ENCODE measurements around the gene OBP2B. TPM values are rescaled to one million over a fixed set of nuclear protein-coding genes. Genes with fewer than 3 reads are reported as not detected.
A peak's percentile ranks its signal among the peaks of the same experiment; 100 is the strongest.

OBP2B gene
- total RNA-seq, 1 donor from 2014 or later: not detected

DNA sequence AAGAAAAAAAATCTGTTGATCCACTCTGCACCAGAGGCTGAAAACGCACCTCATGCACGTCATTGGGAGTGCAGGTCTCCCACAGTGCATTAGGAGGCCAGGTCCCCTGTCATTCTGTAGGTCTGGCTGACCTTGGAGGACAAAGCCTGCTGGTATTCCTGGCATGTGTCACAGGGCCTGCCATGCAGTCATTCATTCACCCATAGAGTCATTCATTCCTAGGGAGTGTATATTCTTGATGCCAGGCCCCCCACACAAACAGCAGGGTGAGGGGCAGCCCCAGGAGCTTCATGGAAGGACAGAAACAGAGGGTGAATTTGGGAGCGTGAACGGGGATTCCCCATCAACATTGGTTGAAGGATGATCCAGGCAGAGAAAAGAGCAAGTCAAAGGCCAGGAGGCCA is 47.5 kb downstream of the OBP2B start:
- H3K4me3 Mint-ChIP-seq: peak overlapping the region; percentile 82
- H3K36me3 Mint-ChIP-seq: no peaks in the 10 kb centered on the region
- TF ChIP-seq, protein P1, sequence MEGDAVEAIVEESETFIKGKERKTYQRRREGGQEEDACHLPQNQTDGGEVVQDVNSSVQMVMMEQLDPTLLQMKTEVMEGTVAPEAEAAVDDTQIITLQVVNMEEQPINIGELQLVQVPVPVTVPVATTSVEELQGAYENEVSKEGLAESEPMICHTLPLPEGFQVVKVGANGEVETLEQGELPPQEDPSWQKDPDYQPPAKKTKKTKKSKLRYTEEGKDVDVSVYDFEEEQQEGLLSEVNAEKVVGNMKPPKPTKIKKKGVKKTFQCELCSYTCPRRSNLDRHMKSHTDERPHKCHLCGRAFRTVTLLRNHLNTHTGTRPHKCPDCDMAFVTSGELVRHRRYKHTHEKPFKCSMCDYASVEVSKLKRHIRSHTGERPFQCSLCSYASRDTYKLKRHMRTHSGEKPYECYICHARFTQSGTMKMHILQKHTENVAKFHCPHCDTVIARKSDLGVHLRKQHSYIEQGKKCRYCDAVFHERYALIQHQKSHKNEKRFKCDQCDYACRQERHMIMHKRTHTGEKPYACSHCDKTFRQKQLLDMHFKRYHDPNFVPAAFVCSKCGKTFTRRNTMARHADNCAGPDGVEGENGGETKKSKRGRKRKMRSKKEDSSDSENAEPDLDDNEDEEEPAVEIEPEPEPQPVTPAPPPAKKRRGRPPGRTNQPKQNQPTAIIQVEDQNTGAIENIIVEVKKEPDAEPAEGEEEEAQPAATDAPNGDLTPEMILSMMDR (conservative IDR thresholded peaks at IDR 0.05): no peak
- peaks cover 15% of the 10 kb centered on the region for H3K27me3 Mint-ChIP-seq
- peak overlapping the region; percentile 50 for H3K27ac Mint-ChIP-seq
- H3K4me1 Mint-ChIP-seq (ENCODE audit: unreplicated experiment): peaks cover 4% of the 10 kb centered on the region
- H3K9me3 Mint-ChIP-seq: no peaks in the 10 kb centered on the region
- DNase-seq (ENCODE audit: extremely low spot score, unreplicated experiment): no peak

DNA sequence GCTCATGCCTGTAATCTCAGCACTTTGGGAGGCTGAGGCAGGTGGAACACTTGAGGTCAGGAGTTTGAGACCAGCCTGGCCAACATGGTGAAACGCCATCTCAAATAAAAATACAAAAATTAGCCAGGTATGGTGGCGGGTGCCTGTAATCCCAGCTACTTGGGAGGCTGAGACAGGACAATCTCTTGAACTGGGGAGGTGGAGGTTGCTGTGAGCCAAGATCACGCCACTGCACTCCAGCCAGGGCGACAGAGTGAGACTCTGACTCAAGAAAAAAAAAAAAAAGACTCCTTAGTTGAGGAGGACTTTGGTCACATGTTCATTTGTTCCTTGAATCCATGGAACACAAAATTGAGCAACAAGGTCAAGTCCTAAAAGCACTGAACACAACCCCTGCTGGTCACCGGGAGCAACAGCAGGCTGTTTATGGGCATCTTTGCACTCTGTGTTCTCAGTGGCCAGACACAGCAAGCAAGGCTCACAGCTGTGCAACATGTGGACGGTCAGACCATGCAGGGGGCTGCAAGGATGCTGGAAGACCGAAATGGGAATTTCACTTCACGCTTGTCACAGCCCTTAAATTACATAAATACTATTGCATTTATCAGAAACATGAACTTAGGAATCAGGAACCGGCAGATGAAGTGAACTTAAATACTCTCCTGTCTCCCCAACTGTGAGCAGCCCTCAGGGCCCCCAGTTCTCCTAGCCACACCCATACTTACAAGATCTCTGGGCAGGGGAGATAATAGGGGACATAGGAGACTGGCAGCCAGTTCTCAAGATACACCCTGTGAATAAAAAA is 48.1 kb downstream of the OBP2B start:
- peaks cover 15% of the 10 kb centered on the region for H3K27me3 Mint-ChIP-seq
- H3K4me1 Mint-ChIP-seq (ENCODE audit: unreplicated experiment): peaks cover 4% of the 10 kb centered on the region
- peak overlapping the region; percentile 82 for H3K4me3 Mint-ChIP-seq
- no peaks in the 10 kb centered on the region for H3K9me3 Mint-ChIP-seq
- H3K27ac Mint-ChIP-seq: no peak overlapping the region
- no peaks in the 10 kb centered on the region for H3K36me3 Mint-ChIP-seq
- no peak for DNase-seq (ENCODE audit: extremely low spot score, unreplicated experiment)
- TF ChIP-seq, protein P1 (conservative IDR thresholded peaks at IDR 0.05): peak; percentile 78

DNA sequence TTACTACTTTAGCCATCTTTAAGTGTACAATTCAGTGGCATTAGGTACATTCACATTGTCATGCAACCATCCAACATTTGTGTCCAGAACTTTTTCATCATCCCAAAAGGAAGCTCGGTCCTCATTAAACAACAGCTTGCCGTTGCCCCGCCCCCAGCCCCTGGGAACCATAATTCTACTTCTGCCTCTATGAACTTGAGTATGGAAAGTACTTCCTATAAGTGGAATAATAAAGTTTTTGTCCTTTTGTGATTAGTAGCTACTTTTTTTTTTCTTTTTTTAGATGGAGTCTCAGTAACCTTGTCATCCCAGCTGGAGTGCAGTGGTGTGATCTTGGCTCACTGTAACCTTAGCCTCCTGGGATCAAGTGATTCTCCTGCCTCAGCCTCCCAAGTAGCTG is 50.4 kb downstream of the OBP2B start:
- Mint-ChIP-seq H3K36me3 (no peaks in the 10 kb centered on the region), H3K4me1 (ENCODE audit: unreplicated experiment) (peaks cover 7% of the 10 kb centered on the region), H3K9me3 (no peaks in the 10 kb centered on the region), H3K4me3 (no peak overlapping the region), H3K27ac (no peak overlapping the region), H3K27me3 (peaks cover 12% of the 10 kb centered on the region)
- TF ChIP-seq, protein P1 (conservative IDR thresholded peaks at IDR 0.05): no peak
- no peak for DNase-seq (ENCODE audit: extremely low spot score, unreplicated experiment)

Other genes with a start within 250 kb of the OBP2B start
- 0.45 TPM in 1 of 2 replicates, not detected in the other for gene GFI1B, start 230.6 kb downstream of the OBP2B start, total RNA-seq (ENCODE audit: low replicate concordance)
- 64.3 and 83.6 TPM in 2 replicates for gene GTF3C5, start 178.3 kb downstream of the OBP2B start, total RNA-seq (ENCODE audit: low replicate concordance)
- 4.5 and 4.9 TPM in 2 replicates for gene CEL, start 147.3 kb downstream of the OBP2B start, total RNA-seq (ENCODE audit: low replicate concordance)
- 64.8 and 86.3 TPM in 2 replicates for gene RALGDS, start 88.0 kb downstream of the OBP2B start, total RNA-seq (ENCODE audit: low replicate concordance)
- 21.0 and 54.9 TPM in 2 replicates for gene GBGT1, start 45.3 kb downstream of the OBP2B start, total RNA-seq (ENCODE audit: low replicate concordance)
- 3.7 and 5.6 TPM in 2 replicates for gene ABO, start 66.0 kb upstream of the OBP2B start, total RNA-seq (ENCODE audit: low replicate concordance)
- gene SURF6, start 126.9 kb upstream of the OBP2B start, total RNA-seq (ENCODE audit: low replicate concordance): 24.9 and 26.5 TPM in 2 replicates
- gene MED22, start 138.9 kb upstream of the OBP2B start, total RNA-seq (ENCODE audit: low replicate concordance): 34.0 and 38.2 TPM in 2 replicates
- 2,442 and 2,715 TPM in 2 replicates for gene RPL7A, start 139.0 kb upstream of the OBP2B start, total RNA-seq (ENCODE audit: low replicate concordance)
- 40.8 and 46.9 TPM in 2 replicates for gene SURF1, start 147.2 kb upstream of the OBP2B start, total RNA-seq (ENCODE audit: low replicate concordance)
- gene SURF2, start 147.3 kb upstream of the OBP2B start, total RNA-seq (ENCODE audit: low replicate concordance): 21.3 and 23.5 TPM in 2 replicates
- 173 and 224 TPM in 2 replicates for gene SURF4, start 166.8 kb upstream of the OBP2B start, total RNA-seq (ENCODE audit: low replicate concordance)
- 1.00 and 3.9 TPM in 2 replicates for gene STKLD1, start 167.1 kb upstream of the OBP2B start, total RNA-seq (ENCODE audit: low replicate concordance)
- gene REXO4, start 208.8 kb upstream of the OBP2B start, total RNA-seq (ENCODE audit: low replicate concordance): 26.5 and 28.9 TPM in 2 replicates
- gene ADAMTS13, start 213.1 kb upstream of the OBP2B start, total RNA-seq (ENCODE audit: low replicate concordance): 4.4 and 12.9 TPM in 2 replicates